Measurements from ENCODE around the gene CRYBG2.

DNA sequence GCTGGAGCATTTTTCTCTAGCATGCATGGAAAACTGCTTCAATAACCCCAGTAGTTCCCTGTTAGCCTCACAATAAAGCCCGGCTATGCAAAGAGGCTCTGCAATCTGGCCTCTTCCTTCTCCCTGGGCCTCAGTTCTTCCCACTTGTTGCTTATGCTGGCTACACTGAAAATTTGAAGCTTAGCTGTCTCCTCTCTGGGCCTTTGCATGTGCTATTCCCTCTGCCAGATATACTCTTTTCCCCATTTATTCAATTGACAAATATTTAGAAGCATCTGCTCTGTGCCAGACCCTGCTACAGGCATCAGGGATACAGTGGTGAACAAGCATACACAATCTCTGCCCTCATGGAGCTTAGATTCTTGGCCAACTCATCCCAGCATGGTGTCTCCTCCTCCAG is 15.3 kb downstream of the CRYBG2 start:
- TF ChIP-seq, protein P1, sequence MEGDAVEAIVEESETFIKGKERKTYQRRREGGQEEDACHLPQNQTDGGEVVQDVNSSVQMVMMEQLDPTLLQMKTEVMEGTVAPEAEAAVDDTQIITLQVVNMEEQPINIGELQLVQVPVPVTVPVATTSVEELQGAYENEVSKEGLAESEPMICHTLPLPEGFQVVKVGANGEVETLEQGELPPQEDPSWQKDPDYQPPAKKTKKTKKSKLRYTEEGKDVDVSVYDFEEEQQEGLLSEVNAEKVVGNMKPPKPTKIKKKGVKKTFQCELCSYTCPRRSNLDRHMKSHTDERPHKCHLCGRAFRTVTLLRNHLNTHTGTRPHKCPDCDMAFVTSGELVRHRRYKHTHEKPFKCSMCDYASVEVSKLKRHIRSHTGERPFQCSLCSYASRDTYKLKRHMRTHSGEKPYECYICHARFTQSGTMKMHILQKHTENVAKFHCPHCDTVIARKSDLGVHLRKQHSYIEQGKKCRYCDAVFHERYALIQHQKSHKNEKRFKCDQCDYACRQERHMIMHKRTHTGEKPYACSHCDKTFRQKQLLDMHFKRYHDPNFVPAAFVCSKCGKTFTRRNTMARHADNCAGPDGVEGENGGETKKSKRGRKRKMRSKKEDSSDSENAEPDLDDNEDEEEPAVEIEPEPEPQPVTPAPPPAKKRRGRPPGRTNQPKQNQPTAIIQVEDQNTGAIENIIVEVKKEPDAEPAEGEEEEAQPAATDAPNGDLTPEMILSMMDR (IDR thresholded peaks at IDR 0.05; ENCODE audit: low read depth, low read length) = no peak
- TF ChIP-seq EZH2phosphoT487 (IDR thresholded peaks at IDR 0.05; ENCODE audit: low read depth) = no peak

Data from OCI-LY3 (cell line).